ENCODE results near the gene MYO1H. TPM values are rescaled to one million over a fixed set of nuclear protein-coding genes. Genes with fewer than 3 reads are reported as not detected.
A peak's percentile ranks its signal among the peaks of the same experiment; 100 is the strongest.
"Not testable (repeated sequence)": the region's sequence is repeated elsewhere in the genome, so short reads cannot be mapped to it uniquely, and the experiment has no call there.

The MYO1H gene
- polyA plus RNA-seq, 1 donor, result 0.33 TPM

- not testable (repeated sequence) for DNase-seq (ENCODE audit: low read depth)
Observed at GRCh38 chr12:109406147-109406546, 58.4 kb downstream of the MYO1H start.

- no peak for DNase-seq (ENCODE audit: low read depth)
Observed at GRCh38 chr12:109418848-109419480, 71.3 kb downstream of the MYO1H start.

- DNase-seq (ENCODE audit: low read depth), result no peak
Observed at GRCh38 chr12:109421355-109422087, 73.8 kb downstream of the MYO1H start.

- no peak for DNase-seq (ENCODE audit: low read depth)
Observed at GRCh38 chr12:109422251-109422650, 74.6 kb downstream of the MYO1H start.

- no peak for DNase-seq (ENCODE audit: low read depth)
Observed at GRCh38 chr12:109423392-109423791, 75.7 kb downstream of the MYO1H start.

- DNase-seq (ENCODE audit: low read depth), result peak; percentile 25
Observed at GRCh38 chr12:109428037-109428629, 80.4 kb downstream of the MYO1H start.

GRCh38 chr12:109428804-109429203, 81.1 kb downstream of the MYO1H start:
- DNase-seq (ENCODE audit: low read depth), result not testable (repeated sequence)

GRCh38 chr12:109430244-109430643, 82.5 kb downstream of the MYO1H start:
- DNase-seq (ENCODE audit: low read depth), result no peak

GRCh38 chr12:109432431-109432830, 84.7 kb downstream of the MYO1H start:
- DNase-seq (ENCODE audit: low read depth), result no peak

GRCh38 chr12:109432842-109433304, 85.2 kb downstream of the MYO1H start:
- DNase-seq (ENCODE audit: low read depth), result no peak

GRCh38 chr12:109433618-109434017, 85.9 kb downstream of the MYO1H start:
- no peak for DNase-seq (ENCODE audit: low read depth)

- no peak for DNase-seq (ENCODE audit: low read depth)
Observed at GRCh38 chr12:109434582-109434981, 86.9 kb downstream of the MYO1H start.

- no peak for DNase-seq (ENCODE audit: low read depth)
Observed at GRCh38 chr12:109435428-109436187, 87.9 kb downstream of the MYO1H start.

- DNase-seq (ENCODE audit: low read depth), result no peak
Observed at GRCh38 chr12:109436188-109436560, 88.5 kb downstream of the MYO1H start.

GRCh38 chr12:109439181-109439580, 91.5 kb downstream of the MYO1H start:
- no peak for DNase-seq (ENCODE audit: low read depth)

- DNase-seq (ENCODE audit: low read depth), result not testable (repeated sequence)
Observed at GRCh38 chr12:109439951-109440350, 92.3 kb downstream of the MYO1H start.

- no peak for DNase-seq (ENCODE audit: low read depth)
Observed at GRCh38 chr12:109440851-109441490, 93.3 kb downstream of the MYO1H start.

GRCh38 chr12:109443794-109444193, 96.1 kb downstream of the MYO1H start:
- no peak for DNase-seq (ENCODE audit: low read depth)

GRCh38 chr12:109444259-109444658, 96.6 kb downstream of the MYO1H start:
- no peak for DNase-seq (ENCODE audit: low read depth)

- DNase-seq (ENCODE audit: low read depth), result no peak
Observed at GRCh38 chr12:109445191-109445609, 97.5 kb downstream of the MYO1H start.

- DNase-seq (ENCODE audit: low read depth), result no peak
Observed at GRCh38 chr12:109446869-109447268, 99.2 kb downstream of the MYO1H start.

- DNase-seq (ENCODE audit: low read depth), result no peak
Observed at GRCh38 chr12:109447482-109447881, 99.8 kb downstream of the MYO1H start.
